ENCODE measurements around the gene TSPAN9. TPM values are rescaled to one million over a fixed set of nuclear protein-coding genes. Genes with fewer than 3 reads are reported as not detected.

Gene TSPAN9
- total RNA-seq, 3 donors from 2014 or later = 4.7 to 28.4 (median 8.5) TPM

- no peak for TF ChIP-seq CTCF (IDR thresholded peaks at IDR 0.05)
- H3K9me3 ChIP-seq = no peaks in the 10 kb centered on the region
- H3K4me3 ChIP-seq = no peak overlapping the region
- H3K36me3 ChIP-seq (ENCODE audit: low read depth) = no peaks in the 10 kb centered on the region
- ATAC-seq (no peak), DNase-seq (no peak)
- intact Hi-C loops (cut with DNase I, micrococcal nuclease) = no loop called here
- no peaks in the 10 kb centered on the region for H3K4me1 ChIP-seq (ENCODE audit: low read depth)
Measured at GRCh38 chr12:3160081-3160480, 82.9 kb downstream of the TSPAN9 start.

GRCh38 chr12:3161861-3162260 lies 84.7 kb downstream of the TSPAN9 start:
- ATAC-seq (no peak), DNase-seq (no peak)
- Histone ChIP-seq H3K9me3 (no peaks in the 10 kb centered on the region), H3K36me3 (ENCODE audit: low read depth) (no peaks in the 10 kb centered on the region), H3K4me3 (no peak overlapping the region), H3K4me1 (ENCODE audit: low read depth) (no peaks in the 10 kb centered on the region)
- no peak for TF ChIP-seq CTCF (IDR thresholded peaks at IDR 0.05)
- intact Hi-C loops (cut with DNase I, micrococcal nuclease) = no loop called here

- H3K36me3 ChIP-seq (ENCODE audit: low read depth) = no peaks in the 10 kb centered on the region
- ATAC-seq (no peak), DNase-seq (no peak)
- no peak overlapping the region for H3K4me3 ChIP-seq
- H3K9me3 ChIP-seq = no peaks in the 10 kb centered on the region
- no peaks in the 10 kb centered on the region for H3K4me1 ChIP-seq (ENCODE audit: low read depth)
- intact Hi-C loops (cut with DNase I, micrococcal nuclease) = no loop called here
- no peak for TF ChIP-seq CTCF (IDR thresholded peaks at IDR 0.05)
Measured at GRCh38 chr12:3164454-3165077, 87.4 kb downstream of the TSPAN9 start.

- H3K9me3 ChIP-seq = no peaks in the 10 kb centered on the region
- no peak overlapping the region for H3K4me3 ChIP-seq
- no peak for DNase-seq
- ATAC-seq = no peak
- H3K4me1 ChIP-seq (ENCODE audit: low read depth) = no peaks in the 10 kb centered on the region
- intact Hi-C loops (cut with DNase I, micrococcal nuclease) = no loop called here
- H3K36me3 ChIP-seq (ENCODE audit: low read depth) = no peaks in the 10 kb centered on the region
- no peak for TF ChIP-seq CTCF (IDR thresholded peaks at IDR 0.05)
Measured at GRCh38 chr12:3165078-3165980, 88.2 kb downstream of the TSPAN9 start.

- ATAC-seq (no peak), DNase-seq (no peak)
- intact Hi-C loops (cut with DNase I, micrococcal nuclease) = no loop called here
- no peaks in the 10 kb centered on the region for H3K36me3 ChIP-seq (ENCODE audit: low read depth)
- no peak overlapping the region for H3K4me3 ChIP-seq
- no peaks in the 10 kb centered on the region for H3K9me3 ChIP-seq
- H3K4me1 ChIP-seq (ENCODE audit: low read depth) = no peaks in the 10 kb centered on the region
- no peak for TF ChIP-seq CTCF (IDR thresholded peaks at IDR 0.05)
Measured at GRCh38 chr12:3167636-3168035, 90.5 kb downstream of the TSPAN9 start.

All from mucosa of descending colon (tissue), 3 donors.